Measurements from ENCODE around the gene OGDH.

OGDH gene

DNA sequence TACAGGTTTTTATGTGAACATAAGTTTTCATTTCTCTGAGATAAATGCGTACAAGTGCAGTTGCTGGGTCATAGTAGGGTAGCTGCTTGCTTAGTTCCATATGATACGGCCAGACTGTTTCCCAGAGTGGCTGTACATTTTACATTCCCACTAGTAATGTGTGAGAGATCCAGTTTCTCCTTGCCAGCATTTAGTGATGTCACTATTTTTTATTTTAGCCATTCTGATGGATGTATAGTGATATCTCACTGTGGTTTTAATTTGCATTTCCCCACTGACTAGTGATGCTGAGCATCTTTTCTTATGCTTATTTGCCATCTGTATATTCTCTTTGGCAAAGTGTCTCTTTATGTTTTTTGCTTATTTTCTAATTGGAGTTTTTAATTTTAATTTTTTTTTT, 146.4 kb downstream of the OGDH start:
- TF ChIP-seq, protein P1, sequence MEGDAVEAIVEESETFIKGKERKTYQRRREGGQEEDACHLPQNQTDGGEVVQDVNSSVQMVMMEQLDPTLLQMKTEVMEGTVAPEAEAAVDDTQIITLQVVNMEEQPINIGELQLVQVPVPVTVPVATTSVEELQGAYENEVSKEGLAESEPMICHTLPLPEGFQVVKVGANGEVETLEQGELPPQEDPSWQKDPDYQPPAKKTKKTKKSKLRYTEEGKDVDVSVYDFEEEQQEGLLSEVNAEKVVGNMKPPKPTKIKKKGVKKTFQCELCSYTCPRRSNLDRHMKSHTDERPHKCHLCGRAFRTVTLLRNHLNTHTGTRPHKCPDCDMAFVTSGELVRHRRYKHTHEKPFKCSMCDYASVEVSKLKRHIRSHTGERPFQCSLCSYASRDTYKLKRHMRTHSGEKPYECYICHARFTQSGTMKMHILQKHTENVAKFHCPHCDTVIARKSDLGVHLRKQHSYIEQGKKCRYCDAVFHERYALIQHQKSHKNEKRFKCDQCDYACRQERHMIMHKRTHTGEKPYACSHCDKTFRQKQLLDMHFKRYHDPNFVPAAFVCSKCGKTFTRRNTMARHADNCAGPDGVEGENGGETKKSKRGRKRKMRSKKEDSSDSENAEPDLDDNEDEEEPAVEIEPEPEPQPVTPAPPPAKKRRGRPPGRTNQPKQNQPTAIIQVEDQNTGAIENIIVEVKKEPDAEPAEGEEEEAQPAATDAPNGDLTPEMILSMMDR (IDR thresholded peaks at IDR 0.05; ENCODE audit: control insufficient read depth, insufficient read depth, low read depth, low read length, missing control alignments): no peak
- no peak for DNase-seq (ENCODE audit: low read depth)
- H3K4me3 ChIP-seq (ENCODE audit: control insufficient read depth, low read depth, low read length): no peak overlapping the region

DNA sequence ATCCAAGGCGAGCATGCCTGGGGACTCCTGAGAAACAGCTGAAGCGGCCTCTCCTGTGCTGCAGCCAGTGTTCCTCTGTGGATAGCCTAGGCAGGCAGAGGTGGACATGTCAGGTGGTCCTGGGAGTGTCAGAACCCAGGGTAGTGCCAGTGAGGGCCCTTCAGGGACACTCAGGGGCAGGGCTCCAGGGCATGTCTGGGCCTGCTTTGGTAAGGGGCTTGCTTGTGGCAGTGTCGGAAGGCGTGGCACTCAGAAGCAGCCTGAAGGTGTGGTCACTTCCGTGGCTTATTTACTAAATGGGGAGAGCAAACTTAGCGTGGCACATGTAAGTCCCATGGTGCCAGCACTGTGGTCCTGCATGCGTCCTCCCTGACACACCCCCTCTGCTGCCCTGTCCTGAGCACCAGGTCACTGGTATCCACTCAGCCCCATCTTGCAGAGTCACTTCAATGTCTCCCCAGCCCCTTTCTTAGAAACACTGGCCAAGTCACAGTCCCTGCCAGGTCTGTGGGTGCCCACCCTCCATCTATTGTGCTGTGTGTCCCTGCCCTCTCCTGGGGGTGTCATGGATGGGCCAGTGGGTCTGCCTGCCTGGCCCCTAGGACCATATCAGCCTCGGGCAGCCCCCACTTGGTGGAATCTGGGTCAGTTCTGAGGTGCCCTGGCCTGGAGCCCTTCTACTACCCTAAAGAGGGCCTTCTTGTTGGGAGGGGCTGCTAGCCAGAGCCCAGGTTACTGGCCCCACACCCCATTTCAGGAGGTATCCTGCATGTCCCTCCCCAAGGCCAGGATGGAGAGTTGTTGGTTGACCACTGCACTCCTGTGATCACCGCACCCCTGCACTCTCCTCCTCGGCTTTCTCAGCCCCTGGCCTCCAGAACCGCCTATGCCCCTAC, 148.6 kb downstream of the OGDH start:
- no peak for DNase-seq (ENCODE audit: low read depth)
- TF ChIP-seq, protein P1 (IDR thresholded peaks at IDR 0.05; ENCODE audit: control insufficient read depth, insufficient read depth, low read depth, low read length, missing control alignments): no peak
- H3K4me3 ChIP-seq (ENCODE audit: control insufficient read depth, low read depth, low read length): no peak overlapping the region

DNA sequence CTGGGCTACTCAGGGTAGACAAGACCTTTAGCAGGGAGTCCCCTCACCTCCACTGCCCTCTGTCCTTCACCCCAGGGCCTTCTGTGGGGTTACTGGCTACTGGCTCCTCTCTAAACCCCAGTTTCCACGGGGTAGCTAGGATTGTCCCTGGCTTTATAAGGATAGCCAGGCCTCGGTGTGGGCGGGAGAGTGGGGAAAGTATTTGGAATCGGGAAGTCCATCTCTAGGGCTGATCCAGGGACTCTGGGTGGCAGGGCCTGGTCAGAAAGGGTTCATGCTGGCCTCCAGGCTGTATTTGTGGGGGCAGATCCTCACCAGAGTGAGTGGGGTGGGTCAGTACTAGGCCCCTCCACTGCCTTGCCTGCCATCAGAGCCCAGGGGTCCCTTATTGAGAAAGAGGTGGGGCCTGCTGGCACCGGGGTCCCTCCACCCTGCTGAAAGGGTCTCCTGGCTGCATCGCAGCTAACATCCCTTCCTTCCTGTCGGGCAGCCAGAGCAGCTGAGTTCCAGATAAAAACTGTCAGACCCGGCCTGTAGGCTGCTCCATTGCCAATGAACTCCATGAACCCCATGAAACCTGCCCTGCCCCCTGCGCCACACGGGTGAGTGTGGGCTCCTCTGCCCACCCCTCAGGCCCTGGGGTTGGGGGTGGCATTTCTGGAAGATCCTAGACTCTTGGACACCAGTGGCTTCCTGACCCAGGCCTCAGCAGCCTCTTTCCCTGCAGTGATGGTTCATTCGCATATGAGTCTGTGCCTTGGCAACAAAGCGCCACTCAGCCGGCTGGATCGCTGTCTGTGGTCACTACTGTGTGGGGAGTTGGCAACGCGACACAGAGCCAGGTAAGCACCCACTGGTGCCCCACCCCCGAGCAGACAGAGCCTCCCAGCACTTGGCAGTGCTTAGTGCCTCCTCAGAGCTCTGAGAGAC, 149.5 kb downstream of the OGDH start:
- H3K4me3 ChIP-seq (ENCODE audit: control insufficient read depth, low read depth, low read length): no peak overlapping the region
- TF ChIP-seq, protein P1 (IDR thresholded peaks at IDR 0.05; ENCODE audit: control insufficient read depth, insufficient read depth, low read depth, low read length, missing control alignments): no peak
- no peak for DNase-seq (ENCODE audit: low read depth)

DNA sequence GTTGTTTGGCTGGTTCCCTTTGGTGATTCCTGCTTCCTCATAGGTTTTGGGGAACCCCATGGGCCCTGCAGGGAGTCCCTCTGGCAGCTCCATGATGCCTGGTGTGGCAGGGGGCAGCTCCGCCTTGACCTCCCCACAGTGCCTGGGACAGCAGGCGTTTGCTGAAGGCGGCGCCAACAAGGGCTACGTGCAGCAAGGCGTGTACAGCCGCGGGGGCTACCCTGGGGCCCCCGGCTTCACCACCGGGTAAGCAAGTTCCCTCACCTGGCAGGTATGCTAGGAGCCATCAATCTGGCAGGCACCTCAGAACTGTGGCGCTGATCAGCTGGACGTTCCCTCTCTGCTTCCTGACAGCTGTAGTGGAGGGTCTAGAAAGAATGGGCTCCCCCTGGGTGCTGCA, 150.5 kb downstream of the OGDH start:
- DNase-seq (ENCODE audit: low read depth): no peak
- no peak overlapping the region for H3K4me3 ChIP-seq (ENCODE audit: control insufficient read depth, low read depth, low read length)
- TF ChIP-seq, protein P1 (IDR thresholded peaks at IDR 0.05; ENCODE audit: control insufficient read depth, insufficient read depth, low read depth, low read length, missing control alignments): no peak

DNA sequence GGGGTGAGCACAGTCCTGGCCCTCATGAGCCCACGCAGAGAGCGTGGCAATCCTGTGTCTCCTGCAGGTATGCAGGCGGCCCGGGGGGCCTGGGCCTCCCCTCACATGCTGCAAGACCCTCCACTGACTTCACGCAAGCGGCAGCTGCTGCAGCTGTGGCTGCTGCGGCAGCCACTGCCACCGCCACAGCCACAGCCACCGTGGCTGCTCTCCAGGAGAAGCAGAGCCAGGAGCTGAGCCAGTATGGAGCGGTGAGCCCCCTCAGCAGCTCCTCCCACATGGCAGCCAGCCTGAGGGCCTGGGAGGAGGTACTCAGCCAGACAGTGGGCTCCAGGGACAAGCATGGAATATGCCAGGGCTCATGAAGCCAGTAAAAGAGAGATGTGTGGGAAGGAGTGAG, 150.9 kb downstream of the OGDH start:
- no peak for DNase-seq (ENCODE audit: low read depth)
- H3K4me3 ChIP-seq (ENCODE audit: control insufficient read depth, low read depth, low read length): no peak overlapping the region
- TF ChIP-seq, protein P1 (IDR thresholded peaks at IDR 0.05; ENCODE audit: control insufficient read depth, insufficient read depth, low read depth, low read length, missing control alignments): no peak

DNA sequence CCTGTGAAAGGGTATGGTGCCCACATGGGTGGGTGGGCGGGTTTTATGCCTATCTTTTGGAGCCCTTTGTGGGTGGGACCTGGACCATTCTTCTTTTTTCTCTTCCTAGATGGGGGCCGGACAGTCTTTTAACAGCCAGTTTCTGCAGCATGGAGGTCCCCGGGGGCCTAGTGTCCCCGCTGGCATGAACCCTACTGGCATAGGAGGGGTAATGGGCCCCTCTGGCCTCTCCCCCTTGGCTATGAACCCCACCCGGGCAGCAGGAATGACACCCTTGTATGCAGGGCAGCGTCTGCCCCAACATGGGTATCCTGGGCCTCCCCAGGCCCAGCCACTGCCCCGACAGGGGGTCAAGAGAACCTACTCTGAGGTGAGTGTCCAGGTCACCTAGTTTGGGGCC, 151.3 kb downstream of the OGDH start:
- H3K4me3 ChIP-seq (ENCODE audit: control insufficient read depth, low read depth, low read length): no peak overlapping the region
- DNase-seq (ENCODE audit: low read depth): no peak
- TF ChIP-seq, protein P1 (IDR thresholded peaks at IDR 0.05; ENCODE audit: control insufficient read depth, insufficient read depth, low read depth, low read length, missing control alignments): no peak

Measured in AG09309 (cell line).